Spleen (tissue), 11 donors: ENCODE results near the gene ZNF778. TPM values are rescaled to one million over a fixed set of nuclear protein-coding genes. Genes with fewer than 3 reads are reported as not detected.

Experiments used
- DNase-seq: peaks from one replicate; pipeline ENCODE4 v3.0.0-alpha.2; 2020
- H3K27ac ChIP-seq, 8 donors: fragments of 200-600 bp; sonication (generic) in 7 of 8; 1 replicate in 4 of 8; 2 replicates in 4 of 8; pipeline versions ENCODE4 v1.5.0 to v1.8.0; 2016 to 2021; ENCODE audit warnings: inconsistent platforms in 4 of 8, mild to moderate bottlenecking in 4 of 8, moderate library complexity in 1 of 8
- H3K27me3 ChIP-seq, 7 donors: fragments of 200-600 bp; sonication (generic) in 6 of 7; replicated peaks in 1 of 7; 1 replicate in 4 of 7; 2 replicates in 3 of 7; pipeline versions ENCODE4 v1.5.0 to v1.8.0; 2016 to 2021; ENCODE audit warnings: inconsistent platforms in 3 of 7, mild to moderate bottlenecking in 1 of 7
- H3K36me3 ChIP-seq, 6 donors: fragments of 200-600 bp; sonication (generic) in 5 of 6; 1 replicate in 4 of 6; 2 replicates in 2 of 6; pipeline versions ENCODE4 v1.5.0 to v1.8.0; 2016 to 2021; ENCODE audit warnings: inconsistent platforms in 2 of 6
- H3K4me1 ChIP-seq, 6 donors: fragments of 200-600 bp; sonication (generic) in 5 of 6; 1 replicate in 3 of 6; 2 replicates in 3 of 6; pipeline versions ENCODE4 v1.5.0 to v1.8.0; 2016 to 2021; ENCODE audit warnings: inconsistent platforms in 3 of 6
- H3K4me3 ChIP-seq, 8 donors: fragments of 200-600 bp; sonication (generic) in 7 of 8; 1 replicate in 4 of 8; 2 replicates in 4 of 8; pipeline versions ENCODE4 v1.5.0 to v1.8.0; 2016 to 2021; ENCODE audit warnings: inconsistent platforms in 4 of 8, mild to moderate bottlenecking in 4 of 8, moderate library complexity in 2 of 8
- H3K9me3 ChIP-seq, 8 donors: fragments of 200-600 bp; sonication (generic) in 7 of 8; 1 replicate in 4 of 8; 2 replicates in 4 of 8; pipeline versions ENCODE4 v1.5.0 to v1.8.0; 2016 to 2021; ENCODE audit warnings: inconsistent platforms in 4 of 8
- CTCF ChIP-seq, 11 experiments: fragments of 200-600 bp in 7 of 11; fragments of 450-650 bp in 4 of 11; sonication (generic) in 4 of 11; IDR thresholded peaks in 8 of 11; conservative IDR thresholded peaks in 3 of 11; 1 replicate in 7 of 11; 2 replicates in 4 of 11; pipeline versions ENCODE4 v1.4.0 to v1.8.0; 2016 to 2021; ENCODE audit warnings: antibody characterized with exemption in 11 of 11, inconsistent platforms in 4 of 11, mild to moderate bottlenecking in 1 of 11
- POLR2A ChIP-seq, 3 donors: fragments of 450-650 bp; IDR thresholded peaks; one replicate each; pipeline ENCODE4 v1.5.1; 2017; ENCODE audit warnings: antibody characterized with exemption in 3 of 3, mild to moderate bottlenecking in 1 of 3
- POLR2AphosphoS5 ChIP-seq, 3 donors: sonication (generic); formaldehyde crosslinking; IDR thresholded peaks; one replicate each; pipeline ENCODE4 v1.5.1; 2017; ENCODE audit warnings: antibody characterized with exemption in 3 of 3
- WGBS, 5 donors: extraction: QIAGEN DNeasy Blood & Tissue Kit in 3 of 5; methylation state at CpG; one replicate each; pipeline versions ENCODE4 v1.1.5 to v1.1.7; 2013 to 2018; 5-methylcytosine and 5-hydroxymethylcytosine counted together
- intact Hi-C: fragments of 100-400 bp; cut with DNase I; formaldehyde crosslinking; loops from one replicate; pipeline ENCODE4 v1.15.0; 2023; ENCODE audit warnings: low total_unique reads
- polyA plus RNA-seq, 3 donors: library from polyadenylated mRNA; stranded (reverse); fragments of 200-250 nt; gene quantifications; one replicate each; pipeline ENCODE4 v1.2.1, GENCODE V29; 2013
- total RNA-seq, 7 donors: library from RNA; depleted of rRNA in 3 of 7; stranded (reverse); fragments of >200 nt in 3 of 7; fragmentation: NEBNext Ultra II Directional in 4 of 7; extraction: Animal tissue kit (Norgen Biotek cat#: 25700) in 4 of 7; gene quantifications; one replicate each; pipeline versions ENCODE4 v1.1.0 to v1.2.1, GENCODE V29; 2016 to 2021
- donor health status: healthy with polysubstance abuse.
- donor health status: DM: no; HTN: no; CAD: no; lungs with moderate emphysema.
- donor health status: DM: no; HTN: no; CAD: no.
- donor health status: Bipolar disorder and iron deficiency.
- donor health status: healthy.
- donor health status: DM: no; HTN: no; CAD: no.
- donor health status: DM: yes; HTN: yes; CAD: no.

Gene ZNF778
- total and polyA plus RNA-seq, 10 donors = 1.6 to 34.4 (median 10.7) TPM

GRCh38 chr16:89209522-89210044 is 7.9 kb upstream of the ZNF778 start:
- intact Hi-C loops = loop anchor here (10.0 kb wide), 2 partner anchors 265 to 475 kb away; no protein-coding TSS in a partner anchor
- TF ChIP-seq CTCF (IDR thresholded peaks at IDR 0.05 in 8 of 11, conservative IDR thresholded peaks at IDR 0.05 in 3 of 11) = no peak
- no peak for TF ChIP-seq POLR2AphosphoS5 (IDR thresholded peaks at IDR 0.05)
- TF ChIP-seq POLR2A (IDR thresholded peaks at IDR 0.05) = no peak

GRCh38 chr16:89210165-89210903 is 7.2 kb upstream of the ZNF778 start:
- H3K4me3 ChIP-seq = no peak overlapping the region
- no peak for DNase-seq
- H3K27ac ChIP-seq = no peak overlapping the region
- no peaks in the 10 kb centered on the region for H3K36me3 ChIP-seq
- intact Hi-C loops = loop anchor here (10.0 kb wide), 2 partner anchors 266 to 476 kb away; no protein-coding TSS in a partner anchor
- no peak for TF ChIP-seq CTCF (IDR thresholded peaks at IDR 0.05 in 8 of 11, conservative IDR thresholded peaks at IDR 0.05 in 3 of 11)
- TF ChIP-seq POLR2A (IDR thresholded peaks at IDR 0.05) = no peak
- TF ChIP-seq POLR2AphosphoS5 (IDR thresholded peaks at IDR 0.05) = no peak
- H3K27me3 ChIP-seq = peaks cover 0 to 60% (median 0%) of the 10 kb centered on the region in 7 donors
- H3K4me1 ChIP-seq = peaks cover 0 to 8% (median 0%) of the 10 kb centered on the region in 6 donors
- H3K9me3 ChIP-seq = no peaks in the 10 kb centered on the region
- 67 to 82% (median 72%) methylated on average over 11 of the region's 11 CpGs for WGBS, 5 donors

More at GRCh38 chr16:89209522-89210044, 7.9 kb upstream of the ZNF778 start:
- H3K27ac ChIP-seq = no peak overlapping the region
- peaks cover 0 to under 1% (median 0%) of the 10 kb centered on the region in 6 donors for H3K4me1 ChIP-seq
- no peaks in the 10 kb centered on the region for H3K36me3 ChIP-seq
- H3K4me3 ChIP-seq = no peak overlapping the region
- DNase-seq = no peak
- H3K27me3 ChIP-seq = peaks cover 0 to 67% (median 4%) of the 10 kb centered on the region in 7 donors
- WGBS, 5 donors = 70 to 79% (median 72%) methylated on average over 11 to 15 of the region's 15 CpGs
- no peaks in the 10 kb centered on the region for H3K9me3 ChIP-seq

GRCh38 chr16:89210904-89211515 is 6.5 kb upstream of the ZNF778 start:
- DNase-seq = no peak
- Histone ChIP-seq H3K4me1 (peaks cover 3 to 15% (median 4%) of the 10 kb centered on the region in 6 donors), H3K27ac (no peak overlapping the region), H3K27me3 (peaks cover 0 to 53% (median 0%) of the 10 kb centered on the region in 7 donors), H3K4me3 (no peak overlapping the region), H3K9me3 (no peaks in the 10 kb centered on the region), H3K36me3 (no peaks in the 10 kb centered on the region)
- 68 to 74% (median 70%) methylated on average over 9 to 15 of the region's 15 CpGs for WGBS, 5 donors
- TF ChIP-seq POLR2A (IDR thresholded peaks at IDR 0.05) = no peak
- TF ChIP-seq CTCF (IDR thresholded peaks at IDR 0.05 in 8 of 11, conservative IDR thresholded peaks at IDR 0.05 in 3 of 11) = no peak
- no peak for TF ChIP-seq POLR2AphosphoS5 (IDR thresholded peaks at IDR 0.05)
- intact Hi-C loops = loop anchor here (10.0 kb wide), 2 partner anchors 266 to 476 kb away; no protein-coding TSS in a partner anchor
